ENCODE data around the gene KIF6.

DNA sequence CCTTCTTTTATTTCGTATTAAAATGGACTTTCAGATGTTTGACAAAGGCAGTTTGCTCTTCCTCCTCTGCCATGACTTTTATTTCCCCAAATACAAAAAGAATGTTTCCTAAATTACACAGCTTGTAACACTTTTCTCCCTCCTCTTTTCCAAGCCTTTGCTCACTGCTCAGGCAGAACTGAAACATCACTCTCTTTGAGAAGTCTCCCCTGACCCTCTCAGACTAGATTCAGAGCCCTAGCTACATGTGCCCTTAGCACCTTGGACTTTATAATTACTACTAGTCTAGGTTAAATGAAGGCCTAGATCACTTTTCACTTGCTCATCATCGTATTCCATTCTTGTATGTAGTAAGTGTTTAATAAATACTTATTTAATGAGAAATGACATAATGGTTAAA, 8.5 kb upstream of the KIF6 start:
- TF ChIP-seq CTCF (IDR thresholded peaks at IDR 0.05) = no peak
- no peak for TF ChIP-seq EZH2 (IDR thresholded peaks at IDR 0.05; ENCODE audit: borderline replicate concordance, insufficient read depth, low read depth, low read length, poor library complexity, severe bottlenecking)

Data from B cell (primary cell).